CD4-positive, alpha-beta memory T cell (primary cell): ENCODE data around the gene ANKRD6. TPM values are rescaled to one million over a fixed set of nuclear protein-coding genes. Genes with fewer than 3 reads are reported as not detected.
"Not testable (repeated sequence)": the region's sequence is repeated elsewhere in the genome, so short reads cannot be mapped to it uniquely, and the experiment has no call there.

Experiments used
- CTCF ChIA-PET: fragments of 350-600 bp; sonication (Branson Sonifier 250); formaldehyde crosslinking; loops from one replicate; lab custom pipeline; 2021; ENCODE audit warnings: inconsistent platforms; ENCODE audit not compliant: partially characterized antibody; lab: Charles Lee
- POLR2A ChIA-PET: fragments of 350-600 bp; sonication (Branson Sonifier 250); formaldehyde crosslinking; loops from one replicate; lab custom pipeline; 2021; ENCODE audit not compliant: partially characterized antibody; lab: Charles Lee
- DNase-seq, 5 donors: peaks; one replicate each; pipeline versions ENCODE4 v3.0.0 to v3.0.0-alpha.2; 2020 to 2022; ENCODE audit warnings: mixed read lengths in 1 of 5
- H3K27ac ChIP-seq: one replicate; pipeline ENCODE4 v1.7.0; 2013; ENCODE audit warnings: low read depth, low read length
- H3K27me3 ChIP-seq: 2 replicates; pipeline ENCODE4 v1.7.0; 2013; ENCODE audit warnings: mild to moderate bottlenecking, low read length, moderate library complexity; ENCODE audit not compliant: insufficient read depth
- H3K36me3 ChIP-seq: 2 replicates; pipeline ENCODE4 v1.7.0; 2013; ENCODE audit warnings: mild to moderate bottlenecking, low read length, moderate library complexity; ENCODE audit not compliant: insufficient read depth
- H3K4me1 ChIP-seq: 2 replicates; pipeline ENCODE4 v1.7.0; 2013; ENCODE audit warnings: mild to moderate bottlenecking, low read length, moderate library complexity; ENCODE audit not compliant: insufficient read depth
- H3K4me3 ChIP-seq, 2 donors: one replicate each; pipeline ENCODE4 v1.7.0; 2013; ENCODE audit warnings: low read length in 2 of 2, mild to moderate bottlenecking in 1 of 2
- H3K9me3 ChIP-seq, 2 donors: one replicate each; pipeline ENCODE4 v1.7.0; 2013; ENCODE audit warnings: low read length in 2 of 2, control low read depth in 1 of 2; ENCODE audit not compliant: control insufficient read depth in 1 of 2
- H3K27ac Mint-ChIP-seq, 7 donors: one replicate each; pipeline ENCODE4 v1.8.0; 2020 to 2021; ENCODE audit warnings: mixed read lengths in 7 of 7, mild to moderate bottlenecking in 6 of 7, inconsistent platforms in 3 of 7, moderate library complexity in 3 of 7
- H3K27me3 Mint-ChIP-seq, 2 donors: one replicate each; pipeline ENCODE4 v1.8.0; 2020 to 2021; ENCODE audit warnings: mixed read lengths in 2 of 2
- H3K36me3 Mint-ChIP-seq, 2 donors: one replicate each; pipeline ENCODE4 v1.8.0; 2020 to 2021; ENCODE audit warnings: mixed read lengths in 2 of 2, inconsistent platforms in 1 of 2, mild to moderate bottlenecking in 1 of 2
- H3K4me1 Mint-ChIP-seq, 4 donors: one replicate each; pipeline ENCODE4 v1.8.0; 2020 to 2021; ENCODE audit warnings: mixed read lengths in 4 of 4, mild to moderate bottlenecking in 1 of 4
- H3K4me3 Mint-ChIP-seq, 8 donors: one replicate each; pipeline ENCODE4 v1.8.0; 2020 to 2021; ENCODE audit warnings: mixed read lengths in 8 of 8, mild to moderate bottlenecking in 7 of 8, moderate library complexity in 6 of 8, inconsistent platforms in 3 of 8
- H3K9me3 Mint-ChIP-seq, 8 donors: one replicate each; pipeline ENCODE4 v1.8.0; 2020 to 2021; ENCODE audit warnings: mixed read lengths in 8 of 8, mild to moderate bottlenecking in 5 of 8, inconsistent platforms in 3 of 8, moderate library complexity in 1 of 8
- intact Hi-C: fragments of 100-400 bp; cut with micrococcal nuclease; formaldehyde crosslinking; loops from one replicate; pipeline ENCODE4 v1.15.1; 2023
- polyA plus RNA-seq, 2 donors: library from polyadenylated mRNA; unstranded; fragments of 300-500 nt; fragmentation: Illumina TruSeq; gene quantifications; one replicate each; pipeline ENCODE4 v1.2.3, GENCODE V29; 2021
- total RNA-seq, 2 experiments: library from RNA; stranded (reverse); gene quantifications; one replicate each; pipeline ENCODE4 v1.2.3, GENCODE V29; 2021

Gene ANKRD6
- total and polyA plus RNA-seq, 4 experiments from 2014 or later: 2.8 to 5.8 (median 4.3) TPM

DNA sequence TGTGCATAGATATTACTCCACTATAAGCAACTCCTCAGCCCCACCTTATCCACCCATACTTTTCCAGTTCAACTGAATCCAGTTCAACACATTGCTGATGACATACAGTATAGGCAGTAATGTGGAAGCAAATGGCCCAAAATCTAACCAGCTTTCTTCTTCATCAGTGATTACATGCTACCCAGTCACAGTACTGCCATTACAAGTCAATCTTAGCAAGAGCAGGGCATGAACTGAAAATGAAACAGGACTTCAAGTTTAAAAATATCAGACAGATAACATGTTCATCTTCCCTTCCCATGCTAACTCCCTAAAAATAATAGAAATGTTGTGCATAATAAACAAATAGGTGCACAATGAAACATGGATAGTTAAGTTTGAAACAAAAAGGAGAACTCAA is 40.1 kb upstream of the ANKRD6 start:
- CTCF ChIA-PET: interaction anchor here (2.2 kb wide), 1 partner anchor 21 kb away, joined by 6 read pairs; no protein-coding TSS in a partner anchor

DNA sequence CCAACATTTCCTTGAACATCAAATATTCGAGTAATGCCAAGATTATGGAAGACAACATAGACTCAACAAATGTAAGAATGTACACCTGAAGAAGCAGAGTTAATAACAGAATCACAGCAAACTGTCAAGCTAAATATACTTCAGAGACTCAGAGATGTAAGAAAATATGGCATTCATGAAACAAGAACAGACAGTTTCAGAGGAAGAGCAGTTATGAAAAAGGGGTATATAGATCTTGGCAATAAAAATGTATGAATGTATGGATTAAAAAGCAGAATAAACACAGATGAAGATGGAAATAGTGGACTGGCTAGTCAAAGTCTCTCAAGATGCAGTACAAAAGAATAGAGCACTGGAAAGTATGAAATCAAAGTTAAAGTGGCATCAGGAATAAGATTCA is 39.3 kb upstream of the ANKRD6 start:
- H3K9me3 ChIP-seq: no peaks in the 10 kb centered on the region
- peaks cover 0 to 2% (median 0%) of the 10 kb centered on the region in 4 donors for H3K4me1 Mint-ChIP-seq
- H3K9me3 Mint-ChIP-seq: peaks cover 3 to 15% (median 10%) of the 10 kb centered on the region in 8 donors
- no peak overlapping the region for H3K4me3 Mint-ChIP-seq
- no peaks in the 10 kb centered on the region for H3K36me3 ChIP-seq
- no peak overlapping the region for H3K27ac ChIP-seq
- no peaks in the 10 kb centered on the region for H3K27me3 ChIP-seq
- DNase-seq: no peak
- H3K27ac Mint-ChIP-seq: no peak overlapping the region
- H3K4me1 ChIP-seq: no peaks in the 10 kb centered on the region
- peaks cover 0 to 5% of the 10 kb centered on the region in 2 donors for H3K36me3 Mint-ChIP-seq
- peaks cover 0 to 4% of the 10 kb centered on the region in 2 donors for H3K27me3 Mint-ChIP-seq
- no peak overlapping the region for H3K4me3 ChIP-seq
- CTCF ChIA-PET: no interaction called here
- POLR2A ChIA-PET: no interaction called here
- intact Hi-C loops: no loop called here

More for the DNA sequence above, 40.1 kb upstream of the ANKRD6 start:
- intact Hi-C loops: no loop called here
- peaks cover 0 to 5% of the 10 kb centered on the region in 2 donors for H3K36me3 Mint-ChIP-seq
- Histone ChIP-seq H3K27me3 (no peaks in the 10 kb centered on the region), H3K4me3 (no peak overlapping the region), H3K36me3 (no peaks in the 10 kb centered on the region), H3K27ac (no peak overlapping the region), H3K9me3 (no peaks in the 10 kb centered on the region), H3K4me1 (no peaks in the 10 kb centered on the region)
- no peak overlapping the region for H3K27ac Mint-ChIP-seq
- no peak for DNase-seq
- peaks cover 0 to 2% (median 0%) of the 10 kb centered on the region in 4 donors for H3K4me1 Mint-ChIP-seq
- POLR2A ChIA-PET: no interaction called here
- no peak overlapping the region for H3K4me3 Mint-ChIP-seq
- H3K27me3 Mint-ChIP-seq: peaks cover 0 to 4% of the 10 kb centered on the region in 2 donors
- peaks cover 3 to 15% (median 10%) of the 10 kb centered on the region in 8 donors for H3K9me3 Mint-ChIP-seq

DNA sequence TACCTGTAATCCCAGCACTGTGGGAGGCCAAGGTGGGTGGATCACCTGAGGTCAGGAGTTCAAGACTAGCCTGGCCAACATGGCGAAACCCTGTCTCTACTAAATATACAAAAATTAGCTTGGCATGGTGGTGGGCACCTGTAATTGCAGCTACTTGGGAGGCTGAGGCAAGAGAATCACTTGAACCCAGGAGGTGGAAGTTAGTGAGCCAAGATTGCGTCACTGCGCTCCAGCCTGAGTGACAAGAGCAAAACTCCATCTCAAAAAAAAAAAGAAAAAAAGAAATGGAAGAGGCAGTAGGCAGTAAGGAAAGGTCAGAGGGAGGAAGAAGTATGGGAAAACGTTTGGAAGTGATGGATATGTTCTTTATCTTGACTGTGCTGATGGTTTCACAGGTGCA is 35.1 kb upstream of the ANKRD6 start:
- H3K27me3 ChIP-seq, H3K9me3 ChIP-seq, H3K4me1 Mint-ChIP-seq, H3K27me3 Mint-ChIP-seq, H3K36me3 Mint-ChIP-seq, H3K36me3 ChIP-seq, H3K27ac Mint-ChIP-seq, intact Hi-C loops, DNase-seq, H3K4me3 ChIP-seq, POLR2A ChIA-PET, H3K27ac ChIP-seq, H3K4me3 Mint-ChIP-seq, CTCF ChIA-PET, H3K4me1 ChIP-seq: not testable (repeated sequence)
- peaks cover 0 to 12% (median 9%) of the 10 kb centered on the region in 8 donors for H3K9me3 Mint-ChIP-seq

DNA sequence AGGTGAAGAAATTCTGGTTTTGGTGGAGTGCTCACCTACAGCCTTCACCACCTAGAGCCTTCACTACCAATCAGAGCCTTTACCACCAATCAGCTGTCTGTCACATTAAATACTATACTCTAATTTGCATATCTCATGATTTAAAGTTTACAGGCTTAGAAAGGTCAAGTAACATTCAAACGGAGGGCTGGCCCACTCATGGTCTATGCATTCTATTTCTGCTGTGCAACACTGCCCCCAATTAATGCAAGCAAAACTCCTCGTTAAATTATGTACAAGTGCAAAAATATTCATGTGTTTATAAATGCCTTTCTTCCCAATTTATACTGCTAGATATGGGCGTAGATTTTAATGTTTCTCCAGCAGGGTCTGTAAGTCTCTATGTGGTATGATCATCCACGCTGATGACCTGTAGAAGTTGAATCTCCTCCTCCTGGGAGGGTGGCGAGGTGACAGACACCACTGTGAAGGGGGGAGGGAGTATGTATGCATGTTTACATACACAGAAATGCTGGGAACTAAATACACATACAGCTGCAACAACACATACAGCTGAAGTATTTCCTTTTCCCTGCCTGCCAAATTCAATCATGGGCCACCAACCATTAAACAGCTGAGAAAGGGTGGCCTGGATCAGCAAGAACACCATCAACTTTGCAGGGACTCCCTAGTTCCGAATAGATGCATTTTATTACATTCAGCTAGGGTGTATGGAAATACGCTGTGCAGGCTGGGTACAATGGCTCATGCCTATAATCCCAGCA is 34.0 kb upstream of the ANKRD6 start:
- Histone ChIP-seq H3K4me3 (no peak overlapping the region), H3K36me3 (no peaks in the 10 kb centered on the region), H3K9me3 (no peaks in the 10 kb centered on the region), H3K4me1 (no peaks in the 10 kb centered on the region), H3K27me3 (no peaks in the 10 kb centered on the region), H3K27ac (no peak overlapping the region)
- H3K9me3 Mint-ChIP-seq: peaks cover 0 to 4% (median 0%) of the 10 kb centered on the region in 8 donors
- no peak for DNase-seq
- H3K4me3 Mint-ChIP-seq: no peak overlapping the region
- no peaks in the 10 kb centered on the region for H3K36me3 Mint-ChIP-seq
- intact Hi-C loops: no loop called here
- CTCF ChIA-PET: interaction anchor here (1.4 kb wide), 1 partner anchor 27 kb away, joined by 4 read pairs; no protein-coding TSS in a partner anchor
- no peaks in the 10 kb centered on the region for H3K27me3 Mint-ChIP-seq
- H3K4me1 Mint-ChIP-seq: no peaks in the 10 kb centered on the region
- POLR2A ChIA-PET: no interaction called here
- no peak overlapping the region for H3K27ac Mint-ChIP-seq

DNA sequence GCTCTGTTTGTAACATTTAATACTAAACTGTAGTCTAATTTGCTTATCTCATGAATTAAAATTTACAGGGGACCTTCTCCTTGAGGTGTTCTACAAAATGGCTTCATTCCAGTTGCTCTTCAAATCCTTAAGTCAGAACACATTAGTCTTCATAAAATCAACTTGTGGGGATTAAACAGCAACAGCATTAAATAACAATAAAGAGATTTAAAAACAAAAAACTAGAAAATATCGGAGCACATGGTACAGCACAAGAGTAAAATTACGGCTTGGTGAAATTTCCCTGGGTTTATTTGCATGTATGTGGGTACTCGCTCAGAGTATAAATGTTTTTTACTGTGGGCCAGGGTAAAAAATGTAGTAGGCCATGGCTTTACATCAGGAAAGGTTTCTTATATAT is 32.9 kb upstream of the ANKRD6 start:
- no peak overlapping the region for H3K4me3 Mint-ChIP-seq
- Histone ChIP-seq H3K27me3 (no peaks in the 10 kb centered on the region), H3K9me3 (no peaks in the 10 kb centered on the region), H3K4me1 (no peaks in the 10 kb centered on the region), H3K36me3 (no peaks in the 10 kb centered on the region), H3K27ac (no peak overlapping the region), H3K4me3 (no peak overlapping the region)
- intact Hi-C loops: no loop called here
- no peak overlapping the region for H3K27ac Mint-ChIP-seq
- H3K36me3 Mint-ChIP-seq: no peaks in the 10 kb centered on the region
- peaks cover 0 to 2% (median 0%) of the 10 kb centered on the region in 8 donors for H3K9me3 Mint-ChIP-seq
- ChIA-PET POLR2A (no interaction called here), CTCF (interaction anchor here (1.4 kb wide), 1 partner anchor 28 kb away, joined by 4 read pairs; no protein-coding TSS in a partner anchor)
- H3K27me3 Mint-ChIP-seq: no peaks in the 10 kb centered on the region
- H3K4me1 Mint-ChIP-seq: no peaks in the 10 kb centered on the region
- DNase-seq: no peak

DNA sequence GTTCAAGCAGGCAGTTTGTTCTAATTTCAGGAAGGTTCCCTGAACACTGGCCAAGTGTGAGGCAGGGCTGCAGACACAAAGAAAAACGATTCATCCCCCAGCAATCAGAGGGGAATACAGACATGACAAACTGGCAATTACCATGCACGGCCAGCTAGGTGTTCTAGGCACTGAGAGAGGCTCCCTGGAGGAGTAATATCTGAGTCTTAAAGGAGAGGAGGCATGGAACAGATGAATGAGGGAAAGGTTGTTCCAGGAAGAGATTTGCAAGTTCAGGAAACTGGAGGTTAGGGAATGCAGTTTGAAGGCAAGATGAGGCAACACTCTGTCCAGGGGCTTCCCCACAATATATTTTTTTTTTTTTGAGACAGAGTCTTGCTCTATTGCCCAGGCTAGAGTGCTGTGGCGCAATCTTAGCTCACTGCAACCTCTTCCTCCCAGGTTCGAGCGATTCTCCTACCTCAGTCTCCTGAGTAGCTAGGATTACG is 32.0 kb upstream of the ANKRD6 start:
- DNase-seq: no peak
- Histone ChIP-seq H3K4me3 (no peak overlapping the region), H3K27me3 (no peaks in the 10 kb centered on the region), H3K9me3 (no peaks in the 10 kb centered on the region), H3K27ac (no peak overlapping the region), H3K36me3 (no peaks in the 10 kb centered on the region), H3K4me1 (no peaks in the 10 kb centered on the region)
- Mint-ChIP-seq H3K9me3 (peaks cover 0 to 2% (median 0%) of the 10 kb centered on the region in 8 donors), H3K4me3 (no peak overlapping the region), H3K27me3 (no peaks in the 10 kb centered on the region), H3K27ac (no peak overlapping the region), H3K36me3 (no peaks in the 10 kb centered on the region), H3K4me1 (peaks cover 0 to 2% (median under 1%) of the 10 kb centered on the region in 4 donors)
- CTCF ChIA-PET: interaction anchor here (0.9 to 1.4 kb wide), 3 partner anchors 27 to 31 kb away, joined by 3 to 4 read pairs (median 3); no protein-coding TSS in a partner anchor
- intact Hi-C loops: no loop called here
- POLR2A ChIA-PET: no interaction called here

- H3K36me3 ChIP-seq: no peaks in the 10 kb centered on the region
- CTCF ChIA-PET: interaction anchor here (1.4 to 1.6 kb wide), 2 partner anchors 29 to 31 kb away, joined by 4 read pairs; no protein-coding TSS in a partner anchor
- Mint-ChIP-seq H3K4me1 (peaks cover 0 to 4% (median under 1%) of the 10 kb centered on the region in 4 donors), H3K36me3 (no peaks in the 10 kb centered on the region), H3K27ac (no peak overlapping the region), H3K4me3 (no peak overlapping the region), H3K27me3 (no peaks in the 10 kb centered on the region), H3K9me3 (peaks cover 0 to 2% (median 0%) of the 10 kb centered on the region in 8 donors)
- intact Hi-C loops: no loop called here
- H3K9me3 ChIP-seq: no peaks in the 10 kb centered on the region
- H3K4me3 ChIP-seq: no peak overlapping the region
- POLR2A ChIA-PET: interaction anchor here (0.6 kb wide), 1 partner anchor 1067 kb away, joined by 3 read pairs; no protein-coding TSS in a partner anchor
- no peaks in the 10 kb centered on the region for H3K4me1 ChIP-seq
- H3K27me3 ChIP-seq: no peaks in the 10 kb centered on the region
- H3K27ac ChIP-seq: no peak overlapping the region
- DNase-seq: no peak
These were observed 30.2 kb upstream of the ANKRD6 start for GRCh38 chr6:89402776-89403175.
